Activated naive CD8-positive, alpha-beta T cell treated with anti-CD3 and anti-CD28 coated beads for 36 hours (primary cell): ENCODE measurements around the gene TBC1D2. TPM values are rescaled to one million over a fixed set of nuclear protein-coding genes. Genes with fewer than 3 reads are reported as not detected.

Source experiments
- total RNA-seq, 2 experiments: library from RNA; stranded (reverse); gene quantifications; one replicate each; pipeline ENCODE4 v1.2.3, GENCODE V29; 2021

Gene TBC1D2
- total RNA-seq, 2 experiments from 2014 or later = 1.8 to 2.2 TPM

Other genes with a start within 250 kb of the TBC1D2 start
- gene NANS, start 198.9 kb downstream of the TBC1D2 start, total RNA-seq = 10 to 100 TPM; 46.1 to 47.4 TPM
- 10 to 100 TPM; 45.2 to 47.4 TPM for gene TRIM14, start 136.4 kb downstream of the TBC1D2 start, total RNA-seq
- gene CORO2A, start 63.0 kb downstream of the TBC1D2 start, total RNA-seq = 1 to 10 TPM; 8.2 TPM